Ectodermal cell (in vitro differentiated cells): ENCODE data around the gene GPSM3.

Source experiments
- H3K27ac ChIP-seq: 2 replicates; pipeline ENCODE4 v1.7.0; 2013; ENCODE audit warnings: mild to moderate bottlenecking, low read depth, low read length; ENCODE audit not compliant: insufficient read depth, poor library complexity, severe bottlenecking
- H3K27me3 ChIP-seq: 2 replicates; pipeline ENCODE4 v1.7.0; 2013; ENCODE audit warnings: mild to moderate bottlenecking, low read length; ENCODE audit not compliant: insufficient read depth, control insufficient read depth, poor library complexity, severe bottlenecking
- H3K36me3 ChIP-seq: one replicate; pipeline ENCODE4 v1.7.0; 2013; ENCODE audit warnings: low read length; ENCODE audit not compliant: control insufficient read depth, insufficient read depth
- H3K4me1 ChIP-seq: one replicate; pipeline ENCODE4 v1.7.0; 2013; ENCODE audit warnings: low read length; ENCODE audit not compliant: control insufficient read depth, insufficient read depth
- H3K4me3 ChIP-seq: 2 replicates; pipeline ENCODE4 v1.7.0; 2013; ENCODE audit warnings: low read depth, low read length, control low read depth; ENCODE audit not compliant: insufficient read depth
- H3K9me3 ChIP-seq: 2 replicates; pipeline ENCODE4 v1.7.0; 2013; ENCODE audit warnings: mild to moderate bottlenecking, low read length, moderate library complexity; ENCODE audit not compliant: control insufficient read depth
- WGBS, 2 experiments: methylation state at CpG; one replicate each; pipeline ENCODE4 v1.1.7; 2013; ENCODE audit warnings: missing lambda C conversion rate in 2 of 2; 5-methylcytosine and 5-hydroxymethylcytosine counted together

Gene GPSM3

GRCh38 chr6:32175322-32175710 lies 17.1 kb downstream of the GPSM3 start:
- WGBS, 2 experiments = 0 to 3% methylated on average over 2 of the region's 2 CpGs
- no peaks in the 10 kb centered on the region for H3K9me3 ChIP-seq
- H3K4me1 ChIP-seq = peaks cover 25% of the 10 kb centered on the region
- no peak overlapping the region for H3K27ac ChIP-seq
- peaks cover 12% of the 10 kb centered on the region for H3K36me3 ChIP-seq
- H3K4me3 ChIP-seq = peak overlapping the region; percentile 98
- no peaks in the 10 kb centered on the region for H3K27me3 ChIP-seq

- 95% methylated on average over 1 of the region's 1 CpG for WGBS, 2 experiments
- no peaks in the 10 kb centered on the region for H3K9me3 ChIP-seq
- no peak overlapping the region for H3K27ac ChIP-seq
- H3K4me1 ChIP-seq = peaks cover 21% of the 10 kb centered on the region
- H3K4me3 ChIP-seq = peak overlapping the region; percentile 98
- H3K27me3 ChIP-seq = no peaks in the 10 kb centered on the region
- H3K36me3 ChIP-seq = peaks cover 19% of the 10 kb centered on the region
Observed at GRCh38 chr6:32174416-32174815, 18.0 kb downstream of the GPSM3 start.

- Histone ChIP-seq H3K4me3 (no peak overlapping the region), H3K4me1 (peaks cover 22% of the 10 kb centered on the region), H3K9me3 (no peaks in the 10 kb centered on the region), H3K36me3 (peaks cover 27% of the 10 kb centered on the region), H3K27ac (no peak overlapping the region), H3K27me3 (no peaks in the 10 kb centered on the region)
- WGBS, 2 experiments = 79 to 85% methylated on average over 4 of the region's 4 CpGs
Observed at GRCh38 chr6:32173051-32173727, 19.3 kb downstream of the GPSM3 start.

GRCh38 chr6:32171234-32171633 lies 21.2 kb downstream of the GPSM3 start:
- Histone ChIP-seq H3K27ac (no peak overlapping the region), H3K36me3 (peaks cover 28% of the 10 kb centered on the region), H3K27me3 (no peaks in the 10 kb centered on the region), H3K4me1 (peaks cover 30% of the 10 kb centered on the region), H3K4me3 (no peak overlapping the region), H3K9me3 (no peaks in the 10 kb centered on the region)
- 91 to 94% methylated on average over 6 of the region's 6 CpGs for WGBS, 2 experiments

- Histone ChIP-seq H3K9me3 (no peaks in the 10 kb centered on the region), H3K4me1 (peaks cover 30% of the 10 kb centered on the region), H3K36me3 (peaks cover 28% of the 10 kb centered on the region), H3K27ac (no peak overlapping the region), H3K4me3 (no peak overlapping the region), H3K27me3 (no peaks in the 10 kb centered on the region)
- 96% methylated on average over 11 of the region's 11 CpGs for WGBS, 2 experiments
Observed at GRCh38 chr6:32170294-32170693, 22.1 kb downstream of the GPSM3 start.

- no peaks in the 10 kb centered on the region for H3K9me3 ChIP-seq
- H3K4me3 ChIP-seq = no peak overlapping the region
- peaks cover 31% of the 10 kb centered on the region for H3K4me1 ChIP-seq
- peaks cover 28% of the 10 kb centered on the region for H3K36me3 ChIP-seq
- H3K27me3 ChIP-seq = no peaks in the 10 kb centered on the region
- 94 to 95% methylated on average over 11 of the region's 11 CpGs for WGBS, 2 experiments
- H3K27ac ChIP-seq = no peak overlapping the region
Observed at GRCh38 chr6:32168807-32169591, 23.4 kb downstream of the GPSM3 start.

- peak overlapping the region; percentile 6 for H3K27ac ChIP-seq
- WGBS, 2 experiments = 75 to 87% methylated on average over 2 of the region's 2 CpGs
Observed at GRCh38 chr6:32168350-32168749, 24.1 kb downstream of the GPSM3 start.

GRCh38 chr6:32167761-32168262 lies 24.6 kb downstream of the GPSM3 start:
- no peaks in the 10 kb centered on the region for H3K27me3 ChIP-seq
- 87 to 89% methylated on average over 6 of the region's 6 CpGs for WGBS, 2 experiments
- no peaks in the 10 kb centered on the region for H3K9me3 ChIP-seq
- H3K36me3 ChIP-seq = peaks cover 28% of the 10 kb centered on the region
- no peak overlapping the region for H3K4me3 ChIP-seq
- peak overlapping the region; percentile 50 for H3K27ac ChIP-seq
- peaks cover 34% of the 10 kb centered on the region for H3K4me1 ChIP-seq

More at GRCh38 chr6:32168350-32168749, 24.1 kb downstream of the GPSM3 start:
- H3K9me3 ChIP-seq = no peaks in the 10 kb centered on the region
- no peak overlapping the region for H3K4me3 ChIP-seq
- no peaks in the 10 kb centered on the region for H3K27me3 ChIP-seq
- peaks cover 36% of the 10 kb centered on the region for H3K4me1 ChIP-seq
- peaks cover 28% of the 10 kb centered on the region for H3K36me3 ChIP-seq

GRCh38 chr6:32167154-32167760 lies 25.2 kb downstream of the GPSM3 start:
- Histone ChIP-seq H3K27me3 (no peaks in the 10 kb centered on the region), H3K27ac (peak overlapping the region; percentile 50), H3K4me3 (no peak overlapping the region), H3K4me1 (peaks cover 34% of the 10 kb centered on the region), H3K9me3 (no peaks in the 10 kb centered on the region), H3K36me3 (peaks cover 28% of the 10 kb centered on the region)
- WGBS, 2 experiments = 95% methylated on average over 32 of the region's 32 CpGs
